Adrenal gland (tissue), 12 donors: Measurements from ENCODE around the gene GPRC5B. TPM values are rescaled to one million over a fixed set of nuclear protein-coding genes. Genes with fewer than 3 reads are reported as not detected.

Experiments used
- DNase-seq, 7 donors: peaks; one replicate each; pipeline ENCODE4 v3.0.0-alpha.2; 2019 to 2020
- H3K27ac ChIP-seq, 5 donors: fragments of 200-600 bp; sonication (generic) in 4 of 5; 1 replicate in 3 of 5; 2 replicates in 2 of 5; pipeline versions ENCODE4 v1.5.1 to v1.8.0; 2016 to 2020; ENCODE audit warnings: mild to moderate bottlenecking in 1 of 5
- H3K27me3 ChIP-seq: fragments of 200-600 bp; 2 replicates; pipeline ENCODE4 v1.8.0; 2021
- H3K36me3 ChIP-seq, 2 donors: fragments of 200-600 bp; replicated peaks in 1 of 2; 1 replicate in 1 of 2; 2 replicates in 1 of 2; pipeline versions ENCODE4 v1.5.1 to v1.8.0; 2018 to 2022
- H3K4me1 ChIP-seq, 2 donors: fragments of 200-600 bp; replicated peaks in 1 of 2; 1 replicate in 1 of 2; 2 replicates in 1 of 2; pipeline versions ENCODE4 v1.5.1 to v1.8.0; 2018 to 2021
- H3K4me3 ChIP-seq, 4 donors: fragments of 200-600 bp; sonication (generic) in 3 of 4; one replicate each; pipeline ENCODE4 v1.5.1; 2016 to 2018
- H3K9me3 ChIP-seq, 3 donors: fragments of 200-600 bp; sonication (generic) in 1 of 3; replicated peaks in 1 of 3; 1 replicate in 2 of 3; 2 replicates in 1 of 3; pipeline versions ENCODE4 v1.5.1 to v1.8.0; 2016 to 2021
- POLR2A ChIP-seq, 2 donors: fragments of 450-650 bp; IDR thresholded peaks; one replicate each; pipeline ENCODE4 v1.6.1; 2017; ENCODE audit warnings: antibody characterized with exemption in 2 of 2, mild to moderate bottlenecking in 2 of 2, moderate library complexity in 1 of 2
- WGBS, 4 donors: extraction: QIAGEN DNeasy Blood & Tissue Kit in 2 of 4; methylation state at CpG; one replicate each; pipeline versions ENCODE4 v1.1.5 to v1.1.7; 2013 to 2017; 5-methylcytosine and 5-hydroxymethylcytosine counted together
- intact Hi-C, 2 donors: fragments of 100-400 bp; cut with DNase I; formaldehyde crosslinking; loops; one replicate each; pipeline versions ENCODE4 v1.14.1 to v1.15.0; 2022 to 2023
- polyA plus RNA-seq, 3 donors: library from polyadenylated mRNA; stranded (reverse); fragments of 200-250 nt in 2 of 3; fragments of 350-450 nt in 1 of 3; fragmentation: Illumina TruSeq in 1 of 3; extraction: RNeasy Lipid Tissue Mini Kit (QIAGEN cat#74804) in 1 of 3; gene quantifications; one replicate each; pipeline ENCODE4 v1.2.3, GENCODE V29; 2013 to 2014
- total RNA-seq, 9 donors: library from RNA; depleted of rRNA in 4 of 9; stranded (reverse); fragments of >200 nt in 4 of 9; fragments of 120-200 nt in 1 of 9; fragmentation: NEBNext Ultra II Directional in 1 of 9; extraction: Animal tissue kit (Norgen Biotek cat#: 25700) in 1 of 9; gene quantifications; one replicate each; pipeline versions ENCODE4 v1.1.0 to v1.2.4, GENCODE V29; 2013 to 2023
- TF ChIP-seq, protein P1 (sequence below), 6 experiments: fragments of 450-650 bp in 4 of 6; fragments of 200-600 bp in 2 of 6; sonication (generic) in 1 of 6; IDR thresholded peaks; 1 replicate in 5 of 6; 2 replicates in 1 of 6; pipeline versions ENCODE4 v1.5.1 to v1.8.0; 2016 to 2021; ENCODE audit warnings: antibody characterized with exemption in 6 of 6, mild to moderate bottlenecking in 2 of 6, moderate library complexity in 1 of 6
- donor health status: healthy with polysubstance abuse.
- donor health status: Bipolar disorder and iron deficiency.
- donor health status: DM: yes; HTN: yes; CAD: no.
- donor health status: DM: no; HTN: no; CAD: no.
- donor health status: DM: no; HTN: no; CAD: no.
- donor health status: DM: yes; HTN: yes; CAD: no.

Gene GPRC5B
- total and polyA plus RNA-seq, 12 donors: 7.9 to 26.4 (median 22.0) TPM

DNA sequence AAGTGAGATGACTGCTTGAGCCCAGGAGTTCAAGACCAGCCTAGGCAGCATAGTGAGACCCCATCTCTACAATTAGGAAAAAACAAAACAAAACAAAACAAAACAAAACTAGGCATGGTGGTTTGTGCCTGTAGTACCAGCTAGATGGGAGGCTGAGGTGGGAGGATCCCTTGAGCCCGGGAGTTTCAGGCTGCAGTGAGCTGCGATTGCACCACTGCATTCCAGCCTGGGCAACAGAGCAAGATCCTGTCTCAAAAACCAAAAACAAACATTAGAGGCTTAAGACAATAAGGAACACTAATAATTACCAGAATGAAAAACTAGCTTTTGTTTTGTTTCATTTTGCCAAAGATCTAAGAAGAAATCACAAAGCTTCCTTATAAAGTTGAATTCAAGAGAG lies 69.2 kb downstream of the GPRC5B start:
- no peaks in the 10 kb centered on the region for H3K36me3 ChIP-seq
- intact Hi-C loops: no loop called here
- no peaks in the 10 kb centered on the region for H3K4me1 ChIP-seq
- H3K4me3 ChIP-seq: no peak overlapping the region
- 81 to 89% (median 86%) methylated on average over 2 of the region's 2 CpGs for WGBS, 4 donors
- H3K27me3 ChIP-seq: no peaks in the 10 kb centered on the region
- no peak for TF ChIP-seq POLR2A (IDR thresholded peaks at IDR 0.05)
- TF ChIP-seq, protein P1, sequence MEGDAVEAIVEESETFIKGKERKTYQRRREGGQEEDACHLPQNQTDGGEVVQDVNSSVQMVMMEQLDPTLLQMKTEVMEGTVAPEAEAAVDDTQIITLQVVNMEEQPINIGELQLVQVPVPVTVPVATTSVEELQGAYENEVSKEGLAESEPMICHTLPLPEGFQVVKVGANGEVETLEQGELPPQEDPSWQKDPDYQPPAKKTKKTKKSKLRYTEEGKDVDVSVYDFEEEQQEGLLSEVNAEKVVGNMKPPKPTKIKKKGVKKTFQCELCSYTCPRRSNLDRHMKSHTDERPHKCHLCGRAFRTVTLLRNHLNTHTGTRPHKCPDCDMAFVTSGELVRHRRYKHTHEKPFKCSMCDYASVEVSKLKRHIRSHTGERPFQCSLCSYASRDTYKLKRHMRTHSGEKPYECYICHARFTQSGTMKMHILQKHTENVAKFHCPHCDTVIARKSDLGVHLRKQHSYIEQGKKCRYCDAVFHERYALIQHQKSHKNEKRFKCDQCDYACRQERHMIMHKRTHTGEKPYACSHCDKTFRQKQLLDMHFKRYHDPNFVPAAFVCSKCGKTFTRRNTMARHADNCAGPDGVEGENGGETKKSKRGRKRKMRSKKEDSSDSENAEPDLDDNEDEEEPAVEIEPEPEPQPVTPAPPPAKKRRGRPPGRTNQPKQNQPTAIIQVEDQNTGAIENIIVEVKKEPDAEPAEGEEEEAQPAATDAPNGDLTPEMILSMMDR (IDR thresholded peaks at IDR 0.05): no peak
- no peaks in the 10 kb centered on the region for H3K9me3 ChIP-seq
- no peak overlapping the region for H3K27ac ChIP-seq
- no peak for DNase-seq

DNA sequence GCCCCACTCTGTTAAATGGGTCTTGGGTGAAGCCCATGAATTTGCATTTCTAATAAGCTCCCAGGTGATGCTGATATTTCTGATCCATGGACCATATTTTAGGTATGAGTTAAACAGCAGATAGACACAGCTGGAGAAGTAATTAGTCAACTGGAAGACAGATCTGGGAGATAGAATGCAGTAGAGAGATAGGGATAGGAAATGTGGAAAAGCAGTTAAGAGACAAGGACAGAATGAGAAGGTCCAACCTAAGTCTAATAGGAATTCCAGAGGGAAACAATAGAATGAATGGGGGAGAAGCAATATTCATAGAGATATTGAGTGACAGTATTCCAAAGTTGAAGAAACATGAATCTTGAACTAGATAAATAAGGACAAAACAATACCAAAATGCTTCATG lies 71.7 kb downstream of the GPRC5B start:
- Histone ChIP-seq H3K4me3 (no peak overlapping the region), H3K4me1 (peaks cover 8 to 9% of the 10 kb centered on the region in 2 donors), H3K9me3 (no peaks in the 10 kb centered on the region), H3K36me3 (no peaks in the 10 kb centered on the region), H3K27ac (no peak overlapping the region), H3K27me3 (no peaks in the 10 kb centered on the region)
- intact Hi-C loops: no loop called here
- DNase-seq: no peak
- TF ChIP-seq, protein P1 (IDR thresholded peaks at IDR 0.05): no peak
- no peak for TF ChIP-seq POLR2A (IDR thresholded peaks at IDR 0.05)

DNA sequence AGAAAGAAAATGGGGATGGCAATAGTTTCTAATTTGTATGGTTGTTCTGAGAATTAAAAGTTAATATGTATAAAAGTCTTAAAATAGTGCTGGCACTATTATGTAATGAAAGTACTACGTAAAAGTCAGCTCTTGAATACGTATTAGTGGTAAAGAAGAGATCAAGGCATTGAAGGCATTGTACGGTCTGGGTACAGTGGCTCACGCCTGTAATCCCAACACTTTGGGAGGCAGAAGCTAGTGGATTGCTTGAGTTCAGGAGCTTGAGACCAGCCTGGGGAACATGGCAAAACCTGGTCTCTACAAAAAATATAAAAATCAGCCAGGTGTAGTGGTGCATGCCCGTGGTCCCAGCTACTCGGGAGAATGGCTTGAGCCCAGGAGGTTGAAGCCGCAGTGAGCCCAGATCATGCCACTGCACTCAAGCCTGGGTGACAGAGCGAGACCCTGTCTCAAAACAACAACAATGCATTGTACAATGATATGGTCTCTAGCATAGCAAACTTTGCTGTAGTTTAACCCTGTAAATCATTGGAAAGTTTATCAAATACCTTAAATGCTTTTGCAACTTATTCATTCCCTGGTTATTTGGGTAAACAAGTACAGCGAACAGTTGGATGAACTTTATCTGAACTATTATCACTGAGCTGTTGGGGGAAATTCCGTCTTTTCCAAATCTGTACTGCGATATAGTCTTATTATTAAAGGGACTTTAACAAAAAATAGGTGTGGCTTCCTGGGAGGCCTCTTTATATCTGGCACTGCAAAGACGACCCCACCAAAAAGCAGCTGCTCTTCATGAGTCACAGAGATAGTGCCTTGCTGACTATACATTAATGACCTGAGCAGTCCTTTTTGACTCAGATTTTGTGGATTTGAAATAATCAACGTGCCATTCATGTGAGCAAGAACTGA lies 73.6 kb downstream of the GPRC5B start:
- no peak overlapping the region for H3K27ac ChIP-seq

DNA sequence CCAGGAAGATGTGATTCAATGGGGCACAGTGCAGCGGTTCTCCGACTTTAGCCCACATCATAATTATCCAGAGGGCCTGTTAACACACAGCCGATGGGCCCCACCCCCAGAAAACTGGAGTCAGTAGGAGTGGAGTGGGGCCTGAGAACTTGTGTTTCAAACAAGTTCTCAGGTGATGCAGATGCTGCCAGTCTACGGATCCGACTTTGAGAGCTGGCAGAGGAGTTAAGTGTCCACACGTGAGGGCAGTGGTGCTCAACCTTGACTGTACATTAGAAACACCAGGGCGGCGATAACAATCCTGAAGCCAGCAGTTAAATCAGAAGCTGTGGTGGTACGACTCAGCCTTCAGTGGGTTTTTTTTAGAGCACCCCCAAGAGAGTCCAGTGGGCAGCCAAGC lies 75.0 kb downstream of the GPRC5B start:
- no peaks in the 10 kb centered on the region for H3K27me3 ChIP-seq
- TF ChIP-seq, protein P1 (IDR thresholded peaks at IDR 0.05): no peak
- no peak for TF ChIP-seq POLR2A (IDR thresholded peaks at IDR 0.05)
- peaks cover 12 to 15% of the 10 kb centered on the region in 2 donors for H3K4me1 ChIP-seq
- intact Hi-C loops: no loop called here
- H3K27ac ChIP-seq: no peak overlapping the region
- H3K4me3 ChIP-seq: no peak overlapping the region
- no peaks in the 10 kb centered on the region for H3K9me3 ChIP-seq
- no peaks in the 10 kb centered on the region for H3K36me3 ChIP-seq
- 93 to 97% (median 96%) methylated on average over 5 to 9 of the region's 9 CpGs for WGBS, 4 donors
- no peak for DNase-seq

More for the DNA sequence above, 73.6 kb downstream of the GPRC5B start:
- no peak for DNase-seq
- intact Hi-C loops: no loop called here
- Histone ChIP-seq H3K9me3 (no peaks in the 10 kb centered on the region), H3K27me3 (no peaks in the 10 kb centered on the region), H3K4me1 (peaks cover 12 to 15% of the 10 kb centered on the region in 2 donors), H3K36me3 (no peaks in the 10 kb centered on the region), H3K4me3 (no peak overlapping the region)
- 72 to 81% (median 78%) methylated on average over 13 of the region's 13 CpGs for WGBS, 4 donors
- no peak for TF ChIP-seq POLR2A (IDR thresholded peaks at IDR 0.05)
- TF ChIP-seq, protein P1 (IDR thresholded peaks at IDR 0.05): no peak
